HEK293 (cell line): ENCODE data around the gene SURF2.

Experiments used
- CTCF ChIA-PET: fragments of 350-600 bp; formaldehyde crosslinking; extraction: SDS; loops from one replicate; lab custom pipeline; 2021; ENCODE audit warnings: antibody characterized with exemption; lab: Yijun Ruan, JAX
- POLR2A ChIA-PET: fragments of 300-600 bp; formaldehyde crosslinking; extraction: SDS; loops from one replicate; lab custom pipeline; 2020; ENCODE audit warnings: antibody characterized with exemption, inconsistent platforms; lab: Yijun Ruan, JAX
- H3K27ac ChIP-seq: fragments of 200-500 bp; sonication (Bioruptor generic); 2 replicates; pipeline ENCODE4 v1.5.1; 2014; ENCODE audit warnings: low read depth, low read length, control low read depth, inconsistent platforms; ENCODE audit errors: extremely low read depth
- H3K36me3 ChIP-seq, 2 experiments: fragments of 200-500 bp in 1 of 2; sonication (Bioruptor generic) in 1 of 2; 1 replicate in 1 of 2; 2 replicates in 1 of 2; pipeline ENCODE4 v1.5.1; 2014 to 2017; ENCODE audit warnings: inconsistent platforms in 2 of 2, low read length in 2 of 2; ENCODE audit not compliant: control insufficient read depth in 2 of 2, insufficient read depth in 1 of 2
- H3K4me1 ChIP-seq: fragments of 200-500 bp; sonication (Bioruptor generic); 2 replicates; pipeline ENCODE4 v1.5.1; 2014; ENCODE audit warnings: mild to moderate bottlenecking, low read length, inconsistent platforms; ENCODE audit not compliant: control insufficient read depth, insufficient read depth
- H3K4me3 ChIP-seq: 2 replicates; pipeline ENCODE4 v1.5.1; 2011; ENCODE audit warnings: low read depth, mild to moderate bottlenecking, control low read depth, low read length, moderate library complexity
- H3K9me3 ChIP-seq: fragments of 200-500 bp; sonication (Bioruptor generic); 2 replicates; pipeline ENCODE4 v1.5.1; 2014; ENCODE audit warnings: low read depth, low read length, inconsistent platforms; ENCODE audit not compliant: control insufficient read depth, insufficient read depth
- BCL11A ChIP-seq: fragments of 450-650 bp; formaldehyde crosslinking; IDR thresholded peaks from 2 replicates; pipeline ENCODE4 v1.5.1; 2016; ENCODE audit warnings: low read depth, missing biosample characterization, missing genetic modification characterization
- FEZF1 ChIP-seq: fragments of 450-650 bp; formaldehyde crosslinking; IDR thresholded peaks from 2 replicates; pipeline ENCODE4 v1.5.1; 2016; ENCODE audit warnings: missing biosample characterization, missing genetic modification characterization
- IKZF3 ChIP-seq: fragments of 450-650 bp; IDR thresholded peaks from 2 replicates; pipeline ENCODE4 v1.5.0; 2018; ENCODE audit warnings: missing biosample characterization, mild to moderate bottlenecking, missing genetic modification characterization, moderate library complexity
- MZF1 ChIP-seq: fragments of 450-650 bp; formaldehyde crosslinking; IDR thresholded peaks from 2 replicates; pipeline ENCODE4 v1.5.1; 2017; ENCODE audit warnings: missing biosample characterization, missing genetic modification characterization, borderline replicate concordance
- PRDM1 ChIP-seq: fragments of 450-650 bp; formaldehyde crosslinking; IDR thresholded peaks from 2 replicates; pipeline ENCODE4; 2016; ENCODE audit warnings: missing biosample characterization, missing genetic modification characterization
- SCRT2 ChIP-seq: fragments of 450-650 bp; formaldehyde crosslinking; IDR thresholded peaks from 2 replicates; pipeline ENCODE4 v1.5.1; 2016; ENCODE audit warnings: missing biosample characterization, missing genetic modification characterization
- SP7 ChIP-seq: fragments of 450-650 bp; formaldehyde crosslinking; IDR thresholded peaks from 2 replicates; pipeline ENCODE4 v1.5.1; 2016; ENCODE audit warnings: missing biosample characterization, missing genetic modification characterization
- ZBTB17 ChIP-seq: fragments of 450-650 bp; formaldehyde crosslinking; IDR thresholded peaks from 2 replicates; pipeline ENCODE4 v1.5.1; 2016; ENCODE audit warnings: missing biosample characterization, missing genetic modification characterization
- ZBTB21 ChIP-seq: fragments of 450-650 bp; formaldehyde crosslinking; IDR thresholded peaks from 2 replicates; pipeline ENCODE4 v1.5.1; 2017; ENCODE audit warnings: missing biosample characterization, missing genetic modification characterization
- ZBTB48 ChIP-seq: fragments of 450-650 bp; formaldehyde crosslinking; IDR thresholded peaks from 2 replicates; pipeline ENCODE4 v1.5.1; 2016; ENCODE audit warnings: missing biosample characterization, missing genetic modification characterization
- ZFP37 ChIP-seq: fragments of 450-650 bp; formaldehyde crosslinking; IDR thresholded peaks from 2 replicates; pipeline ENCODE4 v1.5.1; 2016; ENCODE audit warnings: missing biosample characterization, missing genetic modification characterization
- ZNF112 ChIP-seq: fragments of 450-650 bp; formaldehyde crosslinking; IDR thresholded peaks from 2 replicates; pipeline ENCODE4 v1.5.0; 2017; ENCODE audit warnings: missing biosample characterization, missing genetic modification characterization
- ZNF211 ChIP-seq: fragments of 450-650 bp; formaldehyde crosslinking; IDR thresholded peaks from 2 replicates; pipeline ENCODE4 v1.5.1; 2016; ENCODE audit warnings: low read depth, missing biosample characterization, missing genetic modification characterization
- ZNF239 ChIP-seq: fragments of 450-650 bp; formaldehyde crosslinking; IDR thresholded peaks from 2 replicates; pipeline ENCODE4 v1.5.1; 2016; ENCODE audit warnings: missing biosample characterization, missing genetic modification characterization
- ZNF341 ChIP-seq: fragments of 450-650 bp; formaldehyde crosslinking; IDR thresholded peaks from 2 replicates; pipeline ENCODE4; 2016; ENCODE audit warnings: low read depth, missing biosample characterization, missing genetic modification characterization
- ZNF37A ChIP-seq: fragments of 450-650 bp; IDR thresholded peaks from 2 replicates; pipeline ENCODE4 v1.5.1; 2018; ENCODE audit warnings: missing biosample characterization, missing genetic modification characterization
- ZNF426 ChIP-seq: fragments of 450-650 bp; formaldehyde crosslinking; IDR thresholded peaks from 2 replicates; pipeline ENCODE4 v1.5.1; 2017; ENCODE audit warnings: missing biosample characterization, missing genetic modification characterization, mild to moderate bottlenecking, inconsistent platforms, moderate library complexity
- ZNF473 ChIP-seq: fragments of 450-650 bp; formaldehyde crosslinking; IDR thresholded peaks from 2 replicates; pipeline ENCODE4 v1.5.1; 2017; ENCODE audit warnings: missing biosample characterization, missing genetic modification characterization
- ZNF600 ChIP-seq: fragments of 450-650 bp; formaldehyde crosslinking; IDR thresholded peaks from 2 replicates; pipeline ENCODE4 v1.5.1; 2016; ENCODE audit warnings: missing biosample characterization, missing genetic modification characterization
- ZNF610 ChIP-seq: fragments of 450-650 bp; formaldehyde crosslinking; IDR thresholded peaks from 2 replicates; pipeline ENCODE4 v1.5.1; 2016; ENCODE audit warnings: missing biosample characterization, missing genetic modification characterization, borderline replicate concordance
- ZSCAN18 ChIP-seq: fragments of 450-650 bp; formaldehyde crosslinking; IDR thresholded peaks from 2 replicates; pipeline ENCODE4 v1.5.1; 2016; ENCODE audit warnings: missing biosample characterization, missing genetic modification characterization
- ZSCAN30 ChIP-seq: fragments of 450-650 bp; IDR thresholded peaks from 2 replicates; pipeline ENCODE4 v1.5.1; 2018; ENCODE audit warnings: missing biosample characterization, mild to moderate bottlenecking, missing genetic modification characterization, moderate library complexity
- TF ChIP-seq, protein P1 (sequence below): fragments of 450-650 bp; formaldehyde crosslinking; IDR thresholded peaks from 2 replicates; pipeline ENCODE4 v1.5.1; 2016; ENCODE audit warnings: missing biosample characterization, missing genetic modification characterization
- TF ChIP-seq, protein P2 (sequence below): fragments of 450-650 bp; formaldehyde crosslinking; IDR thresholded peaks from 2 replicates; pipeline ENCODE4 v1.5.1; 2016; ENCODE audit warnings: missing biosample characterization, missing genetic modification characterization
- TF ChIP-seq, protein P3 (sequence below): fragments of 450-650 bp; formaldehyde crosslinking; IDR thresholded peaks from 2 replicates; pipeline ENCODE4 v1.5.1; 2016; ENCODE audit warnings: missing biosample characterization, missing genetic modification characterization

The SURF2 gene

DNA sequence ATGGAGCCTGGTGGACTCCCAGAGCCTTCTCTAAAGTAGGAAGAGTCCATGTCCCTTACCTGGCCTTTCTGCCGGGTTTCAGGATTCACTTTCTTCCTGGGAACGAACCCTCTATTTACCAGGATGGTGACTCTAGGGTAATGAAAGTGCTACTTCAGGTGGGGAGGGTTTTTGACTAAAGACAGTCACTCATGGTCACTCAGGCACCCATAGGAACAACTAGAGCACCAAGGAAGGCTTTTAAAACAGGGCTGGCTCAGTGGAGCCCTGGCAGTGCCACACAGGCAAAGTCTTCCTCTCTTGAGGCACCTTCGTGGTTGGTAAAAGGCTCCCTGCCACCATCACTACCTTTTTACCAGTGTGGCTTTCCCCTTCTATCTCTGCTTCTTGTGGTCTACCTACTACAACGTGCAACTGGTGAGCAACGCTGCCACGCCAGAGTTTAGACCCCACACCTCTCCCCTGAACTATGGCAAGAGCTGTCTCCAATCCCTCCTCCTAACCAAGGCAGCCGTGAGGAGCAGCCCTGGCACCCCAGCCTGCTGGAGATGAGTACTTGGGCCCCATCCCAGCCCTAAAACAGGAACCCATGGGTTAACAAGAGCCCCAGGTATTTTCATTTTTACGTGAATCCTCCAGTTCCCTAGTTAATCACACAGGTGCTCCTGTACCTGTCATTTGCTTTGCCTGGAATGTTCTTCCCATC, 3.6 kb upstream of the SURF2 start:
- ChIA-PET POLR2A (interaction anchor here (0.8 to 3.9 kb wide), 9 partner anchors 10 to 323 kb away, joined by 3 to 35 read pairs (median 4); partner anchors contain the start of genes CACFD1 and SLC2A6), CTCF (interaction anchor here (0.6 to 1.4 kb wide), 7 partner anchors 11 to 172 kb away, joined by 3 to 4 read pairs (median 3); no protein-coding TSS in a partner anchor)
- H3K4me1 ChIP-seq, result no peaks in the 10 kb centered on the region
- no peaks in the 10 kb centered on the region for H3K9me3 ChIP-seq
- peak overlapping the region; percentile 37; the same call in 1 of the 2 replicates for H3K27ac ChIP-seq
- no peak overlapping the region for H3K4me3 ChIP-seq
- TF ChIP-seq, protein P1, sequence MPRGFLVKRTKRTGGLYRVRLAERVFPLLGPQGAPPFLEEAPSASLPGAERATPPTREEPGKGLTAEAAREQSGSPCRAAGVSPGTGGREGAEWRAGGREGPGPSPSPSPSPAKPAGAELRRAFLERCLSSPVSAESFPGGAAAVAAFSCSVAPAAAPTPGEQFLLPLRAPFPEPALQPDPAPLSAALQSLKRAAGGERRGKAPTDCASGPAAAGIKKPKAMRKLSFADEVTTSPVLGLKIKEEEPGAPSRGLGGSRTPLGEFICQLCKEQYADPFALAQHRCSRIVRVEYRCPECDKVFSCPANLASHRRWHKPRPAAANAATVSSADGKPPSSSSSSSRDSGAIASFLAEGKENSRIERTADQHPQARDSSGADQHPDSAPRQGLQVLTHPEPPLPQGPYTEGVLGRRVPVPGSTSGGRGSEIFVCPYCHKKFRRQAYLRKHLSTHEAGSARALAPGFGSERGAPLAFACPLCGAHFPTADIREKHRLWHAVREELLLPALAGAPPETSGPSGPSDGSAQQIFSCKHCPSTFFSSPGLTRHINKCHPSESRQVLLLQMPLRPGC, result no peak
- TF ChIP-seq SCRT2 (tag by site-specific recombination), result peak; percentile 66; the same call in 1 of the 2 replicates
- TF ChIP-seq ZSCAN30 (tag by site-specific recombination), result 0 out of 2 replicates have a peak, but pooled peaks have one; percentile 16
- peak; percentile 43; the same call in 1 of the 2 replicates for TF ChIP-seq PRDM1 (tag by site-specific recombination)
- H3K36me3 ChIP-seq, result peaks cover 14 to 70% of the 10 kb centered on the region in 2 experiments

DNA sequence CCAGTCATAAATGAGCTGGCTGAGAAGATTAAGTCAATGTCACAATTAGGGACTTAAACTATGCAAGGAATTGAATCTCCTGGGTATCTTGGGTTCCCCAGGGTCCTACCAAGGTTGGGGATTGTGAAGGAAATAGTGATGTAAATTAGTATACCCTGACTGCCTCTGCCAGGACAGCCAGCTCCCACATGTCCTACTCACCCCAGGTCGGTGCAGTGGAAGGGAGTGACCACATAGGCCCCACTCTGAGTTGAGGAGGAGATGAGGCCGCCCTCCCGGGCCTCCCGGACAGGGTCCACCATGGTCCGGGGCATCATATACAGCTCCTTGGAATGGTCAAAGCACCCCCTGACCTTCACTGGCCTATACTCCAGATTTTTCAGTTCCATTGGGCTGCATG, 2.8 kb upstream of the SURF2 start:
- TF ChIP-seq ZNF37A (tag by site-specific recombination), result no peak
- no peak for TF ChIP-seq ZNF473 (tag by site-specific recombination)
- TF ChIP-seq ZNF112 (tag by site-specific recombination), result no peak
- POLR2A ChIA-PET, result interaction anchor here (0.8 to 3.9 kb wide), 8 partner anchors 11 to 323 kb away, joined by 3 to 35 read pairs (median 4); partner anchors contain the start of genes CACFD1 and SLC2A6
- no peak overlapping the region for H3K27ac ChIP-seq
- H3K36me3 ChIP-seq, result peaks cover 18 to 76% of the 10 kb centered on the region in 2 experiments
- CTCF ChIA-PET, result interaction anchor here (0.5 to 1.4 kb wide), 9 partner anchors 10 to 173 kb away, joined by 3 to 5 read pairs (median 3); no protein-coding TSS in a partner anchor
- H3K4me1 ChIP-seq, result no peaks in the 10 kb centered on the region
- no peak overlapping the region for H3K4me3 ChIP-seq
- H3K9me3 ChIP-seq, result no peaks in the 10 kb centered on the region

DNA sequence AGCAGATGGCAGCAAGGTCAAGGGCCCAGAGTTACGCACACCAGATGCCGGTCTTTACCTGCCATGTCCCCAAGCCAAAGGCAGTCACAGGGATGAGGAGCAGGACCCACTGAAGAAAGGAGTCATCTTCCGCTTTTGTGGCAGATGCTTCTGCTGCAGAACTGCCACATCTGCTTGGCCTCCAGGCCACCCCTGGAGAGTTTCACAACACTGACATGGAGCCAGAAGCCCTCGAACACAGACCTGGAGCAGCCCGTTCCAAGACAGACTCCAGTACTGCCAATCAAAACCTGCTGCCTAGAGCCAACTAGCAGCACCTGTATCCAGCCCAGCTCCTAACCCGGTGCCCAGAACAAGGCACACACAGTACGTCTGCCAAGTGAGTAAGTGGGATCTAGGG, 1.6 kb upstream of the SURF2 start:
- Histone ChIP-seq H3K27ac (no peak overlapping the region), H3K36me3 (peaks cover 16 to 76% of the 10 kb centered on the region in 2 experiments), H3K9me3 (no peaks in the 10 kb centered on the region), H3K4me3 (no peak overlapping the region), H3K4me1 (no peaks in the 10 kb centered on the region)
- ChIA-PET POLR2A (interaction anchor here (0.9 to 6.6 kb wide), 5 partner anchors 6 to 26 kb away, joined by 3 to 89 read pairs (median 4); partner anchors contain the start of genes MED22 and RPL7A), CTCF (interaction anchor here (0.7 to 2.0 kb wide), 5 partner anchors 7 to 130 kb away, joined by 3 to 10 read pairs (median 3); no protein-coding TSS in a partner anchor)
- TF ChIP-seq ZNF239 (tag by site-specific recombination) (no peak), MZF1 (tag by site-specific recombination) (no peak), ZBTB21 (tag by site-specific recombination) (no peak), ZNF341 (tag by site-specific recombination) (no peak), ZSCAN18 (tag by site-specific recombination) (no peak), ZBTB17 (0 out of 2 replicates have a peak, but pooled peaks have one; percentile 50), BCL11A (0 out of 2 replicates have a peak, but pooled peaks have one; percentile 11), ZNF600 (tag by site-specific recombination) (peak; percentile 72), ZBTB48 (no peak), ZNF426 (tag by site-specific recombination) (no peak), ZNF610 (tag by site-specific recombination) (no peak), SP7 (tag by site-specific recombination) (no peak), ZNF211 (no peak), IKZF3 (tag by site-specific recombination) (no peak), FEZF1 (tag by site-specific recombination) (no peak), ZFP37 (tag by site-specific recombination) (no peak)
- TF ChIP-seq, protein P2, sequence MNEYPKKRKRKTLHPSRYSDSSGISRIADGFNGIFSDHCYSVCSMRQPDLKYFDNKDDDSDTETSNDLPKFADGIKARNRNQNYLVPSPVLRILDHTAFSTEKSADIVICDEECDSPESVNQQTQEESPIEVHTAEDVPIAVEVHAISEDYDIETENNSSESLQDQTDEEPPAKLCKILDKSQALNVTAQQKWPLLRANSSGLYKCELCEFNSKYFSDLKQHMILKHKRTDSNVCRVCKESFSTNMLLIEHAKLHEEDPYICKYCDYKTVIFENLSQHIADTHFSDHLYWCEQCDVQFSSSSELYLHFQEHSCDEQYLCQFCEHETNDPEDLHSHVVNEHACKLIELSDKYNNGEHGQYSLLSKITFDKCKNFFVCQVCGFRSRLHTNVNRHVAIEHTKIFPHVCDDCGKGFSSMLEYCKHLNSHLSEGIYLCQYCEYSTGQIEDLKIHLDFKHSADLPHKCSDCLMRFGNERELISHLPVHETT (tag by site-specific recombination), result no peak
- TF ChIP-seq, protein P3, sequence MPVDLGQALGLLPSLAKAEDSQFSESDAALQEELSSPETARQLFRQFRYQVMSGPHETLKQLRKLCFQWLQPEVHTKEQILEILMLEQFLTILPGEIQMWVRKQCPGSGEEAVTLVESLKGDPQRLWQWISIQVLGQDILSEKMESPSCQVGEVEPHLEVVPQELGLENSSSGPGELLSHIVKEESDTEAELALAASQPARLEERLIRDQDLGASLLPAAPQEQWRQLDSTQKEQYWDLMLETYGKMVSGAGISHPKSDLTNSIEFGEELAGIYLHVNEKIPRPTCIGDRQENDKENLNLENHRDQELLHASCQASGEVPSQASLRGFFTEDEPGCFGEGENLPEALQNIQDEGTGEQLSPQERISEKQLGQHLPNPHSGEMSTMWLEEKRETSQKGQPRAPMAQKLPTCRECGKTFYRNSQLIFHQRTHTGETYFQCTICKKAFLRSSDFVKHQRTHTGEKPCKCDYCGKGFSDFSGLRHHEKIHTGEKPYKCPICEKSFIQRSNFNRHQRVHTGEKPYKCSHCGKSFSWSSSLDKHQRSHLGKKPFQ (tag by site-specific recombination), result no peak
